Measurements from ENCODE around the gene CDYL2. TPM values are rescaled to one million over a fixed set of nuclear protein-coding genes. Genes with fewer than 3 reads are reported as not detected.
"Not testable (repeated sequence)": the region's sequence is repeated elsewhere in the genome, so short reads cannot be mapped to it uniquely, and the experiment has no call there.

CDYL2 gene
- total RNA-seq, 1 experiment from 2014 or later = 7.6 TPM

- H3F3A ChIP-seq (ENCODE audit: low read length, unreplicated experiment) = no peaks in the 10 kb centered on the region
- intact Hi-C loops (cut with micrococcal nuclease) = no loop called here
- no TSS peak for BruUV-seq (replicated peaks)
These were observed 15.6 kb upstream of the CDYL2 start for GRCh38 chr16:80819988-80820387.

DNA sequence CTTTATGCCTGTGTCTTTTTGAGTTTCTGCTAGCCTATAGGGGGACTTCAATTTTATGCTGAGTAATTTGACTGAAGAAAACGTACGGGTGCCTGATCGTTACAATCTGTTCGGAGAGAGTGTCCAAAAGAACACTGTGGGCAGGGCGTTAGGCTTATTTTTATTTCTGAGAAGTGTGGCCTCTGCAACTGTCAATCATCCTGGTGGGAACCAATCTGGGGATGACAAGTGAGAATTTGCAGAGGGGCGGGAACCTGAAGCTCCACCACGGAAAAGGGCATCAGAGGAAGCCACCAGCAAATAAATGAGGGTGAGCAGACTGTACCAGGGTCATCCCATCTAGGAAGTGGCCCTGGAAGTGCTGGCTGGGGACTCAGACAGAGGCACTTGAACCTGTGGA is 12.0 kb upstream of the CDYL2 start:
- Histone ChIP-seq H3K79me2 (ENCODE audit: low read length) (no peaks in the 10 kb centered on the region), H3K4me3 (ENCODE audit: low read length) (no peak overlapping the region), H3K9me2 (replicated peaks; ENCODE audit: low read length) (no peaks in the 10 kb centered on the region), H3K4me2 (ENCODE audit: low read length) (no peak overlapping the region), H3K36me3 (ENCODE audit: low read depth, low read length) (no peaks in the 10 kb centered on the region), H3K9me3 (ENCODE audit: low read length) (no peaks in the 10 kb centered on the region), H2AFZ (ENCODE audit: low read length) (no peak overlapping the region), H4K20me1 (ENCODE audit: low read length) (no peaks in the 10 kb centered on the region), H3F3A (ENCODE audit: low read length, unreplicated experiment) (no peaks in the 10 kb centered on the region), H3K27me3 (ENCODE audit: low read length) (no peaks in the 10 kb centered on the region), H3K27ac (ENCODE audit: low read length) (no peak overlapping the region), H3K4me1 (ENCODE audit: insufficient read depth, low read length) (no peaks in the 10 kb centered on the region), H3K9ac (ENCODE audit: low read length) (no peak overlapping the region)
- BruUV-seq (replicated peaks) = no TSS peak
- intact Hi-C loops (cut with micrococcal nuclease) = no loop called here
- CTCF ChIA-PET = no interaction called here
- POLR2A ChIA-PET (ENCODE audit: unreplicated experiment) = no interaction called here
- ATAC-seq (no peak), DNase-seq (no peak)
- TF ChIP-seq CTCF (conservative IDR thresholded peaks at IDR 0.05; ENCODE audit: low read depth, low read length) (no peak), EZH2phosphoT487 (IDR thresholded peaks at IDR 0.05; ENCODE audit: borderline replicate concordance, low read length) (no peak), EZH2 (IDR thresholded peaks at IDR 0.05; ENCODE audit: low read length, unreplicated experiment) (no peak)

More at GRCh38 chr16:80819988-80820387, 15.6 kb upstream of the CDYL2 start:
- no peaks in the 10 kb centered on the region for H3K79me2 ChIP-seq (ENCODE audit: low read length)
- H4K20me1 ChIP-seq (ENCODE audit: low read length) = no peaks in the 10 kb centered on the region
- TF ChIP-seq EZH2phosphoT487 (IDR thresholded peaks at IDR 0.05; ENCODE audit: borderline replicate concordance, low read length) = no peak
- no peak for TF ChIP-seq CTCF (conservative IDR thresholded peaks at IDR 0.05; ENCODE audit: low read depth, low read length)
- TF ChIP-seq EZH2 (IDR thresholded peaks at IDR 0.05; ENCODE audit: low read length, unreplicated experiment) = no peak
- H3K4me1 ChIP-seq (ENCODE audit: insufficient read depth, low read length) = no peaks in the 10 kb centered on the region
- no peak overlapping the region for H3K27ac ChIP-seq (ENCODE audit: low read length)
- H3K9me2 ChIP-seq (replicated peaks; ENCODE audit: low read length) = no peaks in the 10 kb centered on the region
- DNase-seq (no peak), ATAC-seq (no peak)
- H3K27me3 ChIP-seq (ENCODE audit: low read length) = no peaks in the 10 kb centered on the region
- H3K4me3 ChIP-seq (ENCODE audit: low read length) = no peak overlapping the region
- H2AFZ ChIP-seq (ENCODE audit: low read length) = no peak overlapping the region
- H3K4me2 ChIP-seq (ENCODE audit: low read length) = no peak overlapping the region
- no peak overlapping the region for H3K9ac ChIP-seq (ENCODE audit: low read length)
- CTCF ChIA-PET = no interaction called here
- no peaks in the 10 kb centered on the region for H3K9me3 ChIP-seq (ENCODE audit: low read length)
- POLR2A ChIA-PET (ENCODE audit: unreplicated experiment) = interaction anchor here (0.6 kb wide), 1 partner anchor 240 kb away, joined by 3 read pairs; no protein-coding TSS in a partner anchor
- H3K36me3 ChIP-seq (ENCODE audit: low read depth, low read length) = no peaks in the 10 kb centered on the region

- H3F3A ChIP-seq (ENCODE audit: low read length, unreplicated experiment); H2AFZ ChIP-seq (ENCODE audit: low read length); H3K27me3 ChIP-seq (ENCODE audit: low read length); H3K9me3 ChIP-seq (ENCODE audit: low read length); H4K20me1 ChIP-seq (ENCODE audit: low read length); intact Hi-C loops (cut with micrococcal nuclease); H3K9ac ChIP-seq (ENCODE audit: low read length); H3K9me2 ChIP-seq (replicated peaks; ENCODE audit: low read length); CTCF ChIA-PET; ATAC-seq; H3K79me2 ChIP-seq (ENCODE audit: low read length); BruUV-seq (replicated peaks); H3K4me3 ChIP-seq (ENCODE audit: low read length); H3K4me1 ChIP-seq (ENCODE audit: insufficient read depth, low read length); H3K27ac ChIP-seq (ENCODE audit: low read length); POLR2A ChIA-PET (ENCODE audit: unreplicated experiment); H3K36me3 ChIP-seq (ENCODE audit: low read depth, low read length); DNase-seq; H3K4me2 ChIP-seq (ENCODE audit: low read length): not testable (repeated sequence)
These were observed 10.9 kb upstream of the CDYL2 start for GRCh38 chr16:80815278-80815677.
